Smooth muscle cell (in vitro differentiated cells): ENCODE data around the gene P2RX3. TPM values are rescaled to one million over a fixed set of nuclear protein-coding genes. Genes with fewer than 3 reads are reported as not detected.

Experiments used
- DNase-seq: peaks from one replicate; lab custom pipeline; 2025; ENCODE audit not compliant: unreplicated experiment; lab: John Stamatoyannopoulos, UW
- H2AFZ ChIP-seq: fragments of 200-600 bp; sonication (generic); 2 replicates; pipeline ENCODE4 v1.6.0; 2016; ENCODE audit warnings: antibody characterized with exemption, low read depth, mild to moderate bottlenecking
- H3F3A ChIP-seq: fragments of 200-600 bp; sonication (generic); 2 replicates; pipeline ENCODE4 v1.6.0; 2017; ENCODE audit warnings: antibody characterized with exemption, low read depth
- H3K27ac ChIP-seq: fragments of 200-600 bp; sonication (generic); 2 replicates; pipeline ENCODE4 v1.5.1; 2016; ENCODE audit warnings: low read depth, mild to moderate bottlenecking
- H3K27me3 ChIP-seq: fragments of 200-600 bp; sonication (generic); 2 replicates; pipeline ENCODE4 v1.6.1; 2016; ENCODE audit warnings: low read depth, mild to moderate bottlenecking
- H3K36me3 ChIP-seq: fragments of 200-600 bp; sonication (generic); 2 replicates; pipeline ENCODE4 v1.5.1; 2016; ENCODE audit warnings: low read depth
- H3K4me1 ChIP-seq: fragments of 200-600 bp; sonication (generic); 2 replicates; pipeline ENCODE4 v1.5.1; 2016; ENCODE audit warnings: low read depth
- H3K4me2 ChIP-seq: fragments of 200-600 bp; sonication (generic); 2 replicates; pipeline ENCODE4 v1.6.0; 2016; ENCODE audit warnings: mild to moderate bottlenecking
- H3K4me3 ChIP-seq: fragments of 200-600 bp; sonication (generic); 2 replicates; pipeline ENCODE4 v1.5.1; 2016; ENCODE audit warnings: mild to moderate bottlenecking
- H3K79me2 ChIP-seq: fragments of 200-600 bp; sonication (generic); 2 replicates; pipeline ENCODE4 v1.6.0; 2016; ENCODE audit warnings: low read depth, mild to moderate bottlenecking
- H3K9ac ChIP-seq: fragments of 200-600 bp; sonication (generic); 2 replicates; pipeline ENCODE4 v1.6.0; 2016; ENCODE audit warnings: low read depth
- H3K9me3 ChIP-seq: fragments of 200-600 bp; sonication (generic); replicated peaks from 2 replicates; pipeline ENCODE4 v1.5.1; 2016; ENCODE audit warnings: low read depth
- H4K20me1 ChIP-seq: fragments of 200-600 bp; sonication (generic); 2 replicates; pipeline ENCODE4 v1.6.0; 2016; ENCODE audit warnings: low read depth
- CTCF ChIP-seq: fragments of 200-600 bp; sonication (generic); IDR thresholded peaks from 2 replicates; pipeline ENCODE4 v1.5.1; 2017; ENCODE audit warnings: borderline replicate concordance, mild to moderate bottlenecking, antibody characterized with exemption; ENCODE audit not compliant: insufficient read depth, poor library complexity, severe bottlenecking
- WGBS: methylation state at CpG from one replicate; pipeline ENCODE4 v1.1.7; 2016; ENCODE audit warnings: low lambda C conversion rate; 5-methylcytosine and 5-hydroxymethylcytosine counted together
- polyA plus RNA-seq: library from polyadenylated mRNA; unstranded; fragments of >200 nt; fragmentation: Nextera tagmentation; extraction: Ambion mirVana; gene quantifications from 2 replicates; pipeline ENCODE4 v1.2.1, GENCODE V29; 2016
- total RNA-seq: library from RNA; depleted of rRNA; stranded (reverse); fragments of >200 nt; gene quantifications from 2 replicates; pipeline ENCODE4 v1.2.3, GENCODE V29; 2014

P2RX3 gene
- total and polyA plus RNA-seq, 2 experiments from 2014 or later, result 0.19 TPM; not detected in 1

- H3K4me1 ChIP-seq, result peaks cover 13% of the 10 kb centered on the region
- no peak overlapping the region for H3K9ac ChIP-seq
- peak overlapping the region; percentile 11 for H3K27ac ChIP-seq
- 97% methylated on average over 11 of the region's 11 CpGs for WGBS
- H3K27me3 ChIP-seq, result no peaks in the 10 kb centered on the region
- H3F3A ChIP-seq, result no peaks in the 10 kb centered on the region
- DNase-seq, result no peak
- no peak overlapping the region for H3K4me3 ChIP-seq
- H3K4me2 ChIP-seq, result no peak overlapping the region
- H3K9me3 ChIP-seq, result no peaks in the 10 kb centered on the region
- no peak overlapping the region for H2AFZ ChIP-seq
- peaks cover 3% of the 10 kb centered on the region for H3K36me3 ChIP-seq
- no peaks in the 10 kb centered on the region for H4K20me1 ChIP-seq
- H3K79me2 ChIP-seq, result peaks cover 47% of the 10 kb centered on the region
- TF ChIP-seq CTCF, result no peak
Measured at GRCh38 chr11:57332694-57333440, 5.3 kb upstream of the P2RX3 start.

DNA sequence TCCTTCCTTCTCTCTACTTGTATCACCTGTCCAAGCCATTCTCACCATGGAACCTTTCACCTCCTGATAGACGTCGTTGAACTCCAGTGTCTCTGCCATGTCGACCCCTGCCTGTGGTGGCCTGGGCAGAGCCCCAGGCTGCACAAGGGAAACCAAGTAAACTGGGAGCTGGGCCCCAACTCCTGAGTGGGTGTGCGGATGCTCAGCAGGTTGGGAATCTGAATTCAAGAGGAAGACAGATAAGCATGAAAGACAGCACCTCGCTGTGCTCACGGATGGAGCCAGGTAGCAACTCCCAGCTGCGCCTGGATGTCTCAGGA, 3.2 kb upstream of the P2RX3 start:
- H3K27me3 ChIP-seq, result no peaks in the 10 kb centered on the region
- H3K79me2 ChIP-seq, result peaks cover 43% of the 10 kb centered on the region
- H3K9ac ChIP-seq, result peak overlapping the region; percentile 95
- peaks cover 3% of the 10 kb centered on the region for H3K36me3 ChIP-seq
- no peaks in the 10 kb centered on the region for H4K20me1 ChIP-seq
- no peak for TF ChIP-seq CTCF
- peak overlapping the region; percentile 82 for H3K4me3 ChIP-seq
- no peak for DNase-seq
- H3F3A ChIP-seq, result no peaks in the 10 kb centered on the region
- H3K27ac ChIP-seq, result peak overlapping the region; percentile 89
- peaks cover 23% of the 10 kb centered on the region for H3K4me1 ChIP-seq
- no peaks in the 10 kb centered on the region for H3K9me3 ChIP-seq
- peak overlapping the region; percentile 93 for H3K4me2 ChIP-seq
- peak overlapping the region; percentile 85 for H2AFZ ChIP-seq
- 21% methylated on average over 7 of the region's 7 CpGs for WGBS

- Histone ChIP-seq H3K4me1 (peaks cover 23% of the 10 kb centered on the region), H2AFZ (peak within 1 kb of the TSS; percentile 85), H3F3A (no peaks in the 10 kb centered on the region), H3K27ac (peak within 1 kb of the TSS; percentile 89), H3K4me2 (peak within 1 kb of the TSS; percentile 93), H3K9ac (peak within 1 kb of the TSS; percentile 95), H3K79me2 (peaks cover 43% of the 10 kb centered on the region), H3K4me3 (peak within 1 kb of the TSS; percentile 82), H3K36me3 (peaks cover 3% of the 10 kb centered on the region), H4K20me1 (no peaks in the 10 kb centered on the region), H3K27me3 (no peaks in the 10 kb centered on the region), H3K9me3 (no peaks in the 10 kb centered on the region)
- DNase-seq, result peak; percentile 55
- TF ChIP-seq CTCF, result no peak
- 1% methylated on average over 29 of the region's 69 CpGs for WGBS
Measured at GRCh38 chr11:57335343-57336110, 2.6 kb upstream of the P2RX3 start, which contains the start of gene SSRP1. Gene SSRP1, minus strand, starts transcription at chr11:57335892. Its CDS starts 771 bp downstream, at chr11:57335121.
